ENCODE data around the gene POFUT1.

The POFUT1 gene

GRCh38 chr20:32285082-32285620 lies 77.5 kb downstream of the POFUT1 start:
- DNase-seq: no peak

- no peak for DNase-seq
Observed at GRCh38 chr20:32285621-32286371, 78.1 kb downstream of the POFUT1 start.

- no peak for DNase-seq
Observed at GRCh38 chr20:32287231-32287638, 79.6 kb downstream of the POFUT1 start.
